Measurements from ENCODE around the gene AVPR2.
A peak's percentile ranks its signal among the peaks of the same experiment; 100 is the strongest.

The AVPR2 gene

GRCh38 chrX:153924149-153924861 is 19.8 kb downstream of the AVPR2 start (continued):
- TF ChIP-seq ZBTB6 (tag by site-specific recombination; IDR thresholded peaks at IDR 0.05) (no peak), ZFP69B (tag by site-specific recombination; IDR thresholded peaks at IDR 0.05) (0 out of 2 replicates have a peak, but pooled peaks have one; percentile 27), ZNF585B (tag by site-specific recombination; IDR thresholded peaks at IDR 0.05) (no peak), ZNF76 (tag by site-specific recombination; IDR thresholded peaks at IDR 0.05; ENCODE audit: borderline replicate concordance, low read depth) (no peak), CTCF (tag by site-specific recombination; IDR thresholded peaks at IDR 0.05) (peak; percentile 80), HOXC10 (CRISPR knock-in tag; IDR thresholded peaks at IDR 0.05) (no peak)

- TF ChIP-seq ZNF707 (tag by site-specific recombination; IDR thresholded peaks at IDR 0.05) (no peak), ZNF488 (tag by site-specific recombination; IDR thresholded peaks at IDR 0.05) (no peak), MEIS1 (CRISPR knock-in tag; IDR thresholded peaks at IDR 0.05; ENCODE audit: borderline replicate concordance) (no peak), ZNF426 (tag by site-specific recombination; IDR thresholded peaks at IDR 0.05) (no peak), MZF1 (tag by site-specific recombination; IDR thresholded peaks at IDR 0.05; ENCODE audit: borderline replicate concordance) (no peak), ZNF785 (tag by site-specific recombination; IDR thresholded peaks at IDR 0.05) (no peak), ZBTB1 (tag by site-specific recombination; IDR thresholded peaks at IDR 0.05) (no peak), ZNF624 (tag by site-specific recombination; IDR thresholded peaks at IDR 0.05) (no peak), ZNF26 (tag by site-specific recombination; IDR thresholded peaks at IDR 0.05) (no peak), BCL11B (tag by site-specific recombination; IDR thresholded peaks at IDR 0.05; ENCODE audit: low read depth) (no peak)
- H3K4me3 ChIP-seq (ENCODE audit: low read depth, low read length), result no peak overlapping the region
Observed at GRCh38 chrX:153925387-153925738, 20.9 kb downstream of the AVPR2 start.

More at GRCh38 chrX:153925387-153925738, 20.9 kb downstream of the AVPR2 start:
- ChIA-PET CTCF (interaction anchor here (0.7 to 9.1 kb wide), 6 partner anchors 9 to 206 kb away, joined by 3 to 168 read pairs (median 14); partner anchors contain the start of gene RENBP), POLR2A (interaction anchor here (0.5 to 1.7 kb wide), 7 partner anchors 8 to 131 kb away, joined by 4 to 8 read pairs (median 6); partner anchors contain the start of genes IDH3G, NAA10 and SSR4)
- H3K27ac ChIP-seq (ENCODE audit: extremely low read depth, low read depth, low read length), result no peak overlapping the region
- H3K36me3 ChIP-seq (ENCODE audit: control insufficient read depth in 2 of 2, insufficient read depth in 1 of 2, low read length in 2 of 2), result peaks cover 0 to 14% of the 10 kb centered on the region in 2 experiments; a peak in 2 of 3 replicates
- H3K9me3 ChIP-seq (ENCODE audit: control insufficient read depth, insufficient read depth, low read depth, low read length), result no peaks in the 10 kb centered on the region
- peaks cover 10% of the 10 kb centered on the region for H3K4me1 ChIP-seq (ENCODE audit: control insufficient read depth, insufficient read depth, low read length)
